GM12878 (cell line): ENCODE results near the gene FAM222A. TPM values are rescaled to one million over a fixed set of nuclear protein-coding genes. Genes with fewer than 3 reads are reported as not detected.

ENCODE experiments used
- ATAC-seq: fragments of 200-7000 bp; cut with Tn5 transposase; 3 replicates; pipeline ENCODE4 v1.9.1; 2020; ENCODE audit warnings: mild to moderate bottlenecking, moderate library complexity
- BruUV-seq: library from RNA; stranded (reverse); fragments of 400-500 nt; replicated peaks from 2 replicates; lab custom pipeline; 2021; lab: Mats Ljungman, UMichigan
- CTCF ChIA-PET: fragments of 300-600 bp; sonication (Branson Sonifier 250); formaldehyde crosslinking; extraction: SDS; loops from one replicate; lab custom pipeline; 2021; ENCODE audit warnings: inconsistent platforms; lab: Yijun Ruan, JAX
- POLR2A ChIA-PET: fragments of 350-600 bp; formaldehyde crosslinking; extraction: SDS; loops from one replicate; lab custom pipeline; 2021; ENCODE audit warnings: inconsistent platforms; lab: Charles Lee
- RAD21 ChIA-PET: fragments of 300-600 bp; sonication (Branson Sonifier 250); formaldehyde crosslinking; loops from one replicate; lab custom pipeline; 2023; ENCODE audit warnings: antibody characterized with exemption; ENCODE audit not compliant: unreplicated experiment; lab: Charles Lee
- SMC1A ChIA-PET: fragments of 300-600 bp; sonication (Branson Sonifier 250); formaldehyde crosslinking; loops from one replicate; lab custom pipeline; 2023; ENCODE audit not compliant: unreplicated experiment, uncharacterized antibody; lab: Charles Lee
- DNase-seq: peaks from one replicate; pipeline ENCODE4 v3.0.0-alpha.2; 2011; ENCODE audit warnings: low read depth, low spot score
- FAIRE-seq: peaks from 3 replicates; lab custom pipeline; 2011; peaks lifted over from hg19 to GRCh38; lab: Jason Lieb, UNC
- H2AFZ ChIP-seq: 2 replicates; pipeline ENCODE4 v1.6.0; 2011; ENCODE audit warnings: low read depth, low read length, control low read depth; ENCODE audit not compliant: control insufficient read depth
- H3K27ac ChIP-seq: 2 replicates; pipeline ENCODE4 v1.5.1; 2011; ENCODE audit warnings: control low read depth; ENCODE audit not compliant: control insufficient read depth, insufficient read depth
- H3K27me3 ChIP-seq, 2 experiments: replicated peaks in 1 of 2; 2 replicates each; pipeline versions ENCODE4 v1.6.0 to v1.6.1; 2011; ENCODE audit warnings: low read length in 1 of 2; ENCODE audit not compliant: control insufficient read depth in 2 of 2, insufficient read depth in 2 of 2
- H3K36me3 ChIP-seq, 2 experiments: 2 replicates each; pipeline ENCODE4 v1.5.1; 2011; ENCODE audit warnings: low read length in 1 of 2; ENCODE audit not compliant: control insufficient read depth in 2 of 2, insufficient read depth in 2 of 2
- H3K4me1 ChIP-seq: 2 replicates; pipeline ENCODE4 v1.6.1; 2011; ENCODE audit warnings: mild to moderate bottlenecking, low read length, moderate library complexity, mixed read lengths; ENCODE audit not compliant: control insufficient read depth, insufficient read depth
- H3K4me2 ChIP-seq: 2 replicates; pipeline ENCODE4 v1.6.0; 2011; ENCODE audit warnings: control low read depth; ENCODE audit not compliant: control insufficient read depth, insufficient read depth
- H3K4me3 ChIP-seq: fragments of 200-600 bp; sonication (generic); 2 replicates; pipeline ENCODE4 v1.5.1; 2016
- H3K79me2 ChIP-seq: 2 replicates; pipeline ENCODE4 v1.6.0; 2011; ENCODE audit warnings: low read length; ENCODE audit not compliant: control insufficient read depth, insufficient read depth
- H3K9ac ChIP-seq: 2 replicates; pipeline ENCODE4 v1.8.0; 2011; ENCODE audit warnings: low read length, control low read depth, mixed read lengths; ENCODE audit not compliant: control insufficient read depth, insufficient read depth
- H3K9me3 ChIP-seq: replicated peaks from 3 replicates; pipeline ENCODE4 v1.5.1; 2011; ENCODE audit warnings: mild to moderate bottlenecking, low read length; ENCODE audit not compliant: control insufficient read depth, insufficient read depth
- H4K20me1 ChIP-seq: 2 replicates; pipeline ENCODE4 v1.6.0; 2011; ENCODE audit not compliant: control insufficient read depth, insufficient read depth
- BRCA1 ChIP-seq: IDR thresholded peaks from 2 replicates; pipeline ENCODE4 v1.6.1; 2011; ENCODE audit warnings: low read depth, low read length, improper control_type of control experiment
- CHD1 ChIP-seq: IDR thresholded peaks from 2 replicates; pipeline ENCODE4 v1.6.1; 2012; ENCODE audit warnings: low read depth, low read length, improper control_type of control experiment
- CHD2 ChIP-seq: IDR thresholded peaks from 2 replicates; pipeline ENCODE4 v1.6.1; 2011; ENCODE audit warnings: low read depth, low read length, improper control_type of control experiment, borderline replicate concordance
- EZH2 ChIP-seq: IDR thresholded peaks from 2 replicates; pipeline ENCODE4 v1.6.1; 2012; ENCODE audit warnings: low read depth, mild to moderate bottlenecking, control low read depth, inconsistent platforms, low read length, borderline replicate concordance; ENCODE audit not compliant: control insufficient read depth
- GATAD2B ChIP-seq: fragments of 450-650 bp; conservative IDR thresholded peaks from 2 replicates; pipeline ENCODE4 v1.6.1; 2017; ENCODE audit warnings: low read depth, mild to moderate bottlenecking, moderate library complexity
- NR2C1 ChIP-seq: fragments of 450-650 bp; IDR thresholded peaks from 2 replicates; pipeline ENCODE4 v1.6.1; 2017; ENCODE audit warnings: antibody characterized with exemption, mild to moderate bottlenecking, moderate library complexity
- PML ChIP-seq: IDR thresholded peaks from 2 replicates; pipeline ENCODE4 v1.6.1; 2012; ENCODE audit warnings: low read length, inconsistent platforms
- POLR2AphosphoS5 ChIP-seq: IDR thresholded peaks from 2 replicates; pipeline ENCODE4 v1.6.1; 2011; ENCODE audit warnings: mild to moderate bottlenecking, low read length, inconsistent platforms
- SMC3 ChIP-seq: IDR thresholded peaks from 2 replicates; pipeline ENCODE4 v1.6.1; 2011; ENCODE audit warnings: low read length, improper control_type of control experiment, borderline replicate concordance
- SUZ12 ChIP-seq: fragments of 200-600 bp; sonication (generic); IDR thresholded peaks from one replicate; pipeline ENCODE4 v1.6.1; 2018; ENCODE audit warnings: antibody characterized with exemption, mild to moderate bottlenecking; ENCODE audit not compliant: unreplicated experiment
- TCF7 ChIP-seq: IDR thresholded peaks from 2 replicates; pipeline ENCODE4 v1.6.1; 2014; ENCODE audit warnings: antibody characterized with exemption, borderline replicate concordance
- YBX1 ChIP-seq: fragments of 450-650 bp; IDR thresholded peaks from 2 replicates; pipeline ENCODE4 v1.6.1; 2016; ENCODE audit warnings: antibody characterized with exemption
- ZBTB40 ChIP-seq: fragments of 450-650 bp; IDR thresholded peaks from 2 replicates; pipeline ENCODE4 v1.6.1; 2016; ENCODE audit warnings: mild to moderate bottlenecking, moderate library complexity, borderline replicate concordance
- ZNF217 ChIP-seq: fragments of 450-650 bp; IDR thresholded peaks from 2 replicates; pipeline ENCODE4 v1.6.1; 2017; ENCODE audit warnings: antibody characterized with exemption, mild to moderate bottlenecking
- ZNF622 ChIP-seq: fragments of 450-650 bp; IDR thresholded peaks from 2 replicates; pipeline ENCODE4 v1.6.1; 2017; ENCODE audit warnings: mild to moderate bottlenecking, inconsistent platforms
- WGBS: methylation state at CpG from one replicate; pipeline ENCODE4 v1.1.6; 2016; ENCODE audit warnings: low lambda C conversion rate; ENCODE audit not compliant: insufficient replicate concordance, insufficient coverage; ENCODE audit errors: missing lambda C conversion rate; 5-methylcytosine and 5-hydroxymethylcytosine counted together
- in situ Hi-C: fragments of 300-500 bp; cut with MboI; formaldehyde crosslinking; loops from 9 replicates; pipeline ENCODE4 v1.14.3; 2018; ENCODE audit warnings: mixed read lengths
- intact Hi-C: fragments of 100-400 bp; cut with micrococcal nuclease; formaldehyde crosslinking; loops from one replicate; pipeline ENCODE4 v1.14.2; 2022; ENCODE audit not compliant: unreplicated experiment
- polyA plus RNA-seq, 11 experiments: library from polyadenylated mRNA; depleted of rRNA in 4 of 11; unstranded in 6 of 11; stranded (reverse) in 5 of 11; fragments of >200 nt; fragmentation: Nextera tagmentation in 4 of 11; fragmentation: Illumina TruSeq in 1 of 11; extraction: Ambion mirVana in 4 of 11; extraction: Trizol in 1 of 11; gene quantifications; 1 replicate in 1 of 11; 2 replicates in 10 of 11; pipeline versions ENCODE4 v1.2.1 to v1.2.3, GENCODE V29; 2011 to 2016; ENCODE audit warnings: inconsistent platforms in 2 of 11, missing spikeins in 2 of 11, low read depth in 1 of 11
- total RNA-seq, 4 experiments: library from RNA; depleted of rRNA in 3 of 4; stranded (reverse); fragments of >200 nt in 3 of 4; fragmentation: Illumina TruSeq in 1 of 4; extraction: Trizol in 1 of 4; gene quantifications; 2 replicates each; pipeline versions ENCODE4 v1.2.1 to v1.2.3, GENCODE V29; 2013 to 2021
- TF ChIP-seq, protein P1 (sequence below): fragments of 450-650 bp; conservative IDR thresholded peaks from 2 replicates; pipeline ENCODE4 v1.6.1; 2017; ENCODE audit warnings: mild to moderate bottlenecking, moderate library complexity
- TF ChIP-seq, protein P2 (sequence below): fragments of 450-650 bp; IDR thresholded peaks from 2 replicates; pipeline ENCODE4 v1.6.1; 2017; ENCODE audit warnings: low read depth, mild to moderate bottlenecking, moderate library complexity

The FAM222A gene
- total and polyA plus RNA-seq, 10 of the 15 experiments (the other 5 are each of a cell fraction or from before 2014, with no cell fraction given) = 0.04 to 0.49 (median 0.14) TPM; not detected in 3

GRCh38 chr12:109792992-109793391, 79.4 kb downstream of the FAM222A start (continued):
- TF ChIP-seq ZBTB40 (no peak), PML (no peak)

- SMC1A ChIA-PET = no interaction called here
- H3K27me3 ChIP-seq = peaks cover under 1 to 3% of the 10 kb centered on the region in 2 experiments; a peak in 2 of 4 replicates
- no peak for FAIRE-seq
- ATAC-seq = no peak
- H3K4me2 ChIP-seq = no peak overlapping the region
- WGBS = 0% methylated on average over 4 of the region's 4 CpGs
- H3K4me1 ChIP-seq = no peaks in the 10 kb centered on the region
- RAD21 ChIA-PET = no interaction called here
- intact Hi-C loops (no loop called here), in situ Hi-C loops (no loop called here)
- no TSS peak for BruUV-seq
- H3K4me3 ChIP-seq = no peak overlapping the region
- H3K27ac ChIP-seq = no peak overlapping the region
- H3K9ac ChIP-seq = no peak overlapping the region
- no peaks in the 10 kb centered on the region; the same call in 1 of the 2 replicates for H4K20me1 ChIP-seq
- no peaks in the 10 kb centered on the region for H3K36me3 ChIP-seq
- no peak overlapping the region for H2AFZ ChIP-seq
- no peaks in the 10 kb centered on the region for H3K9me3 ChIP-seq
- CTCF ChIA-PET = no interaction called here
- POLR2A ChIA-PET = no interaction called here
- H3K79me2 ChIP-seq = no peaks in the 10 kb centered on the region
- DNase-seq = no peak
- no peak for TF ChIP-seq BRCA1
- no peak for TF ChIP-seq CHD2
- no peak for TF ChIP-seq ZNF622
- TF ChIP-seq NR2C1 = no peak
- TF ChIP-seq TCF7 = no peak
- no peak for TF ChIP-seq EZH2
- no peak for TF ChIP-seq SMC3
- no peak for TF ChIP-seq ZNF217
- TF ChIP-seq CHD1 = no peak
- no peak for TF ChIP-seq GATAD2B
- TF ChIP-seq, protein P1, sequence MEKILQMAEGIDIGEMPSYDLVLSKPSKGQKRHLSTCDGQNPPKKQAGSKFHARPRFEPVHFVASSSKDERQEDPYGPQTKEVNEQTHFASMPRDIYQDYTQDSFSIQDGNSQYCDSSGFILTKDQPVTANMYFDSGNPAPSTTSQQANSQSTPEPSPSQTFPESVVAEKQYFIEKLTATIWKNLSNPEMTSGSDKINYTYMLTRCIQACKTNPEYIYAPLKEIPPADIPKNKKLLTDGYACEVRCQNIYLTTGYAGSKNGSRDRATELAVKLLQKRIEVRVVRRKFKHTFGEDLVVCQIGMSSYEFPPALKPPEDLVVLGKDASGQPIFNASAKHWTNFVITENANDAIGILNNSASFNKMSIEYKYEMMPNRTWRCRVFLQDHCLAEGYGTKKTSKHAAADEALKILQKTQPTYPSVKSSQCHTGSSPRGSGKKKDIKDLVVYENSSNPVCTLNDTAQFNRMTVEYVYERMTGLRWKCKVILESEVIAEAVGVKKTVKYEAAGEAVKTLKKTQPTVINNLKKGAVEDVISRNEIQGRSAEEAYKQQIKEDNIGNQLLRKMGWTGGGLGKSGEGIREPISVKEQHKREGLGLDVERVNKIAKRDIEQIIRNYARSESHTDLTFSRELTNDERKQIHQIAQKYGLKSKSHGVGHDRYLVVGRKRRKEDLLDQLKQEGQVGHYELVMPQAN = no peak
- no peak for TF ChIP-seq YBX1
- TF ChIP-seq POLR2AphosphoS5 = no peak
- no peak for TF ChIP-seq SUZ12
- TF ChIP-seq, protein P2, sequence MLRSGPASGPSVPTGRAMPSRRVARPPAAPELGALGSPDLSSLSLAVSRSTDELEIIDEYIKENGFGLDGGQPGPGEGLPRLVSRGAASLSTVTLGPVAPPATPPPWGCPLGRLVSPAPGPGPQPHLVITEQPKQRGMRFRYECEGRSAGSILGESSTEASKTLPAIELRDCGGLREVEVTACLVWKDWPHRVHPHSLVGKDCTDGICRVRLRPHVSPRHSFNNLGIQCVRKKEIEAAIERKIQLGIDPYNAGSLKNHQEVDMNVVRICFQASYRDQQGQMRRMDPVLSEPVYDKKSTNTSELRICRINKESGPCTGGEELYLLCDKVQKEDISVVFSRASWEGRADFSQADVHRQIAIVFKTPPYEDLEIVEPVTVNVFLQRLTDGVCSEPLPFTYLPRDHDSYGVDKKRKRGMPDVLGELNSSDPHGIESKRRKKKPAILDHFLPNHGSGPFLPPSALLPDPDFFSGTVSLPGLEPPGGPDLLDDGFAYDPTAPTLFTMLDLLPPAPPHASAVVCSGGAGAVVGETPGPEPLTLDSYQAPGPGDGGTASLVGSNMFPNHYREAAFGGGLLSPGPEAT = no peak
These were observed 79.8 kb downstream of the FAM222A start for GRCh38 chr12:109793411-109793810.
